CD4-positive, CD25-positive, alpha-beta regulatory T cell (primary cell): Measurements from ENCODE around the gene FKBP1B. TPM values are rescaled to one million over a fixed set of nuclear protein-coding genes. Genes with fewer than 3 reads are reported as not detected.
"Not testable (repeated sequence)": the region's sequence is repeated elsewhere in the genome, so short reads cannot be mapped to it uniquely, and the experiment has no call there.

Experiments
- ATAC-seq, 2 donors: fragments of 150-1000 bp; cut with Tn5 transposase; one replicate each; pipeline ENCODE4 v1.10.0; 2021; ENCODE audit warnings: low read depth in 2 of 2, moderate number of reproducible peaks in 2 of 2, moderate library complexity in 1 of 2
- DNase-seq, 3 donors: peaks; one replicate each; pipeline versions ENCODE4 v3.0.0 to v3.0.0-alpha.2; 2012 to 2022; ENCODE audit warnings: mixed read lengths in 1 of 3
- H3K27ac ChIP-seq: one replicate; pipeline ENCODE4 v1.7.0; 2013; ENCODE audit warnings: mild to moderate bottlenecking, low read length; ENCODE audit not compliant: insufficient read depth, poor library complexity, severe bottlenecking
- H3K27me3 ChIP-seq: one replicate; pipeline ENCODE4 v1.7.0; 2013; ENCODE audit warnings: low read length; ENCODE audit not compliant: control insufficient read depth, insufficient read depth
- H3K36me3 ChIP-seq: one replicate; pipeline ENCODE4 v1.7.0; 2013; ENCODE audit warnings: mild to moderate bottlenecking, low read length, moderate library complexity; ENCODE audit not compliant: control insufficient read depth, insufficient read depth
- H3K4me1 ChIP-seq: 2 replicates; pipeline ENCODE4 v1.7.0; 2013; ENCODE audit warnings: mild to moderate bottlenecking, low read length; ENCODE audit not compliant: insufficient read depth, control insufficient read depth, poor library complexity, severe bottlenecking
- H3K4me3 ChIP-seq: one replicate; pipeline ENCODE4 v1.7.0; 2013; ENCODE audit warnings: low read depth, mild to moderate bottlenecking, low read length, moderate library complexity
- H3K9me3 ChIP-seq, 2 experiments: 1 replicate in 1 of 2; 2 replicates in 1 of 2; pipeline ENCODE4 v1.7.0; 2013; ENCODE audit warnings: low read length in 2 of 2, mild to moderate bottlenecking in 1 of 2, moderate library complexity in 1 of 2; ENCODE audit not compliant: control insufficient read depth in 2 of 2
- H3K27ac Mint-ChIP-seq, 3 donors: one replicate each; pipeline ENCODE4 v1.8.0; 2020 to 2022; ENCODE audit warnings: mild to moderate bottlenecking in 3 of 3, mixed read lengths in 3 of 3, moderate library complexity in 2 of 3
- H3K27me3 Mint-ChIP-seq: one replicate; pipeline ENCODE4 v1.8.0; 2022; ENCODE audit warnings: mild to moderate bottlenecking, mixed read lengths
- H3K36me3 Mint-ChIP-seq: one replicate; pipeline ENCODE4 v1.8.0; 2020; ENCODE audit warnings: mixed read lengths
- H3K4me1 Mint-ChIP-seq, 4 donors: one replicate each; pipeline ENCODE4 v1.8.0; 2020 to 2022; ENCODE audit warnings: mixed read lengths in 4 of 4, mild to moderate bottlenecking in 1 of 4
- H3K4me3 Mint-ChIP-seq, 4 donors: one replicate each; pipeline ENCODE4 v1.8.0; 2020 to 2022; ENCODE audit warnings: mild to moderate bottlenecking in 4 of 4, mixed read lengths in 4 of 4, moderate library complexity in 3 of 4
- H3K9me3 Mint-ChIP-seq, 7 donors: one replicate each; pipeline ENCODE4 v1.8.0; 2020 to 2022; ENCODE audit warnings: mixed read lengths in 7 of 7, mild to moderate bottlenecking in 3 of 7, moderate library complexity in 2 of 7
- polyA plus RNA-seq, 4 donors: library from polyadenylated mRNA; unstranded; fragments of 300-500 nt; fragmentation: Illumina TruSeq; gene quantifications; one replicate each; pipeline ENCODE4 v1.2.3, GENCODE V29; 2021
- total RNA-seq: library from RNA; stranded (reverse); gene quantifications from one replicate; pipeline ENCODE4 v1.2.3, GENCODE V29; 2022

FKBP1B gene
- total and polyA plus RNA-seq, 5 donors from 2014 or later = 1.1 to 3.0 (median 1.2) TPM

GRCh38 chr2:24011250-24012104 lies 38.1 kb upstream of the FKBP1B start:
- Histone ChIP-seq H3K4me1 (peaks cover 12% of the 10 kb centered on the region), H3K27ac (no peak overlapping the region), H3K9me3 (no peaks in the 10 kb centered on the region), H3K4me3 (no peak overlapping the region), H3K27me3 (peaks cover 16% of the 10 kb centered on the region), H3K36me3 (no peaks in the 10 kb centered on the region)
- no peaks in the 10 kb centered on the region for H3K9me3 Mint-ChIP-seq
- no peak overlapping the region for H3K27ac Mint-ChIP-seq
- DNase-seq (no peak), ATAC-seq (no peak)
- H3K4me1 Mint-ChIP-seq = peaks cover 0 to 6% (median 3%) of the 10 kb centered on the region in 4 donors
- no peak overlapping the region for H3K4me3 Mint-ChIP-seq
- peaks cover 3% of the 10 kb centered on the region for H3K36me3 Mint-ChIP-seq
- H3K27me3 Mint-ChIP-seq = peaks cover 34% of the 10 kb centered on the region

GRCh38 chr2:24012521-24013188 lies 36.9 kb upstream of the FKBP1B start:
- no peaks in the 10 kb centered on the region for H3K9me3 ChIP-seq
- H3K4me3 Mint-ChIP-seq = no peak overlapping the region
- no peak overlapping the region for H3K4me3 ChIP-seq
- H3K27me3 ChIP-seq = peaks cover 16% of the 10 kb centered on the region
- peaks cover 3% of the 10 kb centered on the region for H3K36me3 Mint-ChIP-seq
- H3K4me1 ChIP-seq = peaks cover 12% of the 10 kb centered on the region
- H3K36me3 ChIP-seq = no peaks in the 10 kb centered on the region
- no peak overlapping the region for H3K27ac ChIP-seq
- DNase-seq = no peak
- H3K27ac Mint-ChIP-seq = no peak overlapping the region
- H3K9me3 Mint-ChIP-seq = no peaks in the 10 kb centered on the region
- H3K4me1 Mint-ChIP-seq = peaks cover 0 to 6% (median 3%) of the 10 kb centered on the region in 4 donors
- ATAC-seq = no peak
- H3K27me3 Mint-ChIP-seq = peaks cover 34% of the 10 kb centered on the region

GRCh38 chr2:24014902-24015301 lies 34.6 kb upstream of the FKBP1B start:
- ATAC-seq, H3K36me3 Mint-ChIP-seq, H3K27ac ChIP-seq, H3K36me3 ChIP-seq, H3K4me1 Mint-ChIP-seq, H3K27ac Mint-ChIP-seq, H3K27me3 ChIP-seq, H3K4me3 Mint-ChIP-seq, DNase-seq, H3K4me1 ChIP-seq, H3K9me3 Mint-ChIP-seq, H3K9me3 ChIP-seq, H3K4me3 ChIP-seq: not testable (repeated sequence)
- peaks cover 23% of the 10 kb centered on the region for H3K27me3 Mint-ChIP-seq

GRCh38 chr2:24015562-24016375 lies 33.8 kb upstream of the FKBP1B start:
- no peaks in the 10 kb centered on the region for H3K36me3 ChIP-seq
- Mint-ChIP-seq H3K9me3 (no peaks in the 10 kb centered on the region), H3K4me1 (peaks cover 0 to 4% (median 3%) of the 10 kb centered on the region in 4 donors), H3K36me3 (peaks cover 3% of the 10 kb centered on the region), H3K27me3 (peaks cover 22% of the 10 kb centered on the region), H3K27ac (no peak overlapping the region), H3K4me3 (no peak overlapping the region)
- ATAC-seq (no peak), DNase-seq (no peak)
- H3K4me3 ChIP-seq = no peak overlapping the region
- H3K27me3 ChIP-seq = peaks cover 7% of the 10 kb centered on the region
- peaks cover 1% of the 10 kb centered on the region for H3K4me1 ChIP-seq
- no peak overlapping the region for H3K27ac ChIP-seq
- no peaks in the 10 kb centered on the region for H3K9me3 ChIP-seq

- Mint-ChIP-seq H3K27me3 (peaks cover 16% of the 10 kb centered on the region), H3K9me3 (no peaks in the 10 kb centered on the region), H3K4me1 (peaks cover 0 to 4% (median 2%) of the 10 kb centered on the region in 4 donors), H3K27ac (no peak overlapping the region), H3K4me3 (no peak overlapping the region), H3K36me3 (peaks cover 3% of the 10 kb centered on the region)
- Histone ChIP-seq H3K27ac (no peak overlapping the region), H3K9me3 (no peaks in the 10 kb centered on the region), H3K36me3 (no peaks in the 10 kb centered on the region), H3K4me1 (no peaks in the 10 kb centered on the region), H3K4me3 (no peak overlapping the region), H3K27me3 (peaks cover 5% of the 10 kb centered on the region)
- DNase-seq = no peak
- ATAC-seq = no peak
These were observed 33.2 kb upstream of the FKBP1B start for GRCh38 chr2:24016376-24016761.

GRCh38 chr2:24016853-24017703 lies 32.5 kb upstream of the FKBP1B start:
- H3K27me3 Mint-ChIP-seq = peaks cover 9% of the 10 kb centered on the region
- peaks cover 5% of the 10 kb centered on the region for H3K36me3 Mint-ChIP-seq
- no peak overlapping the region for H3K4me3 Mint-ChIP-seq
- Histone ChIP-seq H3K27me3 (peaks cover 5% of the 10 kb centered on the region), H3K27ac (no peak overlapping the region), H3K9me3 (no peaks in the 10 kb centered on the region), H3K36me3 (no peaks in the 10 kb centered on the region), H3K4me1 (no peaks in the 10 kb centered on the region), H3K4me3 (no peak overlapping the region)
- ATAC-seq = no peak
- no peak for DNase-seq
- H3K4me1 Mint-ChIP-seq = peaks cover 0 to 4% (median 1%) of the 10 kb centered on the region in 4 donors
- H3K27ac Mint-ChIP-seq = no peak overlapping the region
- H3K9me3 Mint-ChIP-seq = no peaks in the 10 kb centered on the region

- Histone ChIP-seq H3K4me3 (no peak overlapping the region), H3K9me3 (no peaks in the 10 kb centered on the region), H3K4me1 (no peaks in the 10 kb centered on the region), H3K36me3 (peaks cover 2% of the 10 kb centered on the region), H3K27ac (no peak overlapping the region), H3K27me3 (peaks cover under 1% of the 10 kb centered on the region)
- H3K36me3 Mint-ChIP-seq = peaks cover 11% of the 10 kb centered on the region
- no peak overlapping the region for H3K4me3 Mint-ChIP-seq
- peaks cover 6% of the 10 kb centered on the region for H3K27me3 Mint-ChIP-seq
- ATAC-seq (no peak), DNase-seq (no peak)
- H3K4me1 Mint-ChIP-seq = peaks cover 0 to 4% (median 1%) of the 10 kb centered on the region in 4 donors
- no peak overlapping the region for H3K27ac Mint-ChIP-seq
- H3K9me3 Mint-ChIP-seq = no peaks in the 10 kb centered on the region
These were observed 31.8 kb upstream of the FKBP1B start for GRCh38 chr2:24017711-24018110.
